Measurements from ENCODE around the gene ANK2.

ANK2 gene

DNA sequence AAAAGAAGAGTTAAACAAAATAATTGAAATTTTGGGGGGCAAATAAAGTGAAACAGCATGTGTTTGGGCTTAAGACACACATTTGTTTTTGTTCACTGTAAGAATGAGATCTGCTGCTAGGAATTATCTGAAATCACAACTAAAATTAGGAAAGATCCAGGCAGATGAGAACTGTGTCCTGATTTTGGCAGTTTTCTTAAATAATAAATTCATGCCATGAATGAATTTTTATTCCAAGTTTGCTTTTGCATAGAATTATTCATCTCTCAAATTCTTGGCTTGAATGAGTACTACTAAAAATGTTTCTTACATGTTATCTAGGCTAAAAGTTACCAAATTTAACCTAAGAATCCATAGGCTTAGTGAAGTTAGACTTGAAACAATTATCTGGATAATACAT, 321.7 kb downstream of the ANK2 start:
- TF ChIP-seq, protein P1, sequence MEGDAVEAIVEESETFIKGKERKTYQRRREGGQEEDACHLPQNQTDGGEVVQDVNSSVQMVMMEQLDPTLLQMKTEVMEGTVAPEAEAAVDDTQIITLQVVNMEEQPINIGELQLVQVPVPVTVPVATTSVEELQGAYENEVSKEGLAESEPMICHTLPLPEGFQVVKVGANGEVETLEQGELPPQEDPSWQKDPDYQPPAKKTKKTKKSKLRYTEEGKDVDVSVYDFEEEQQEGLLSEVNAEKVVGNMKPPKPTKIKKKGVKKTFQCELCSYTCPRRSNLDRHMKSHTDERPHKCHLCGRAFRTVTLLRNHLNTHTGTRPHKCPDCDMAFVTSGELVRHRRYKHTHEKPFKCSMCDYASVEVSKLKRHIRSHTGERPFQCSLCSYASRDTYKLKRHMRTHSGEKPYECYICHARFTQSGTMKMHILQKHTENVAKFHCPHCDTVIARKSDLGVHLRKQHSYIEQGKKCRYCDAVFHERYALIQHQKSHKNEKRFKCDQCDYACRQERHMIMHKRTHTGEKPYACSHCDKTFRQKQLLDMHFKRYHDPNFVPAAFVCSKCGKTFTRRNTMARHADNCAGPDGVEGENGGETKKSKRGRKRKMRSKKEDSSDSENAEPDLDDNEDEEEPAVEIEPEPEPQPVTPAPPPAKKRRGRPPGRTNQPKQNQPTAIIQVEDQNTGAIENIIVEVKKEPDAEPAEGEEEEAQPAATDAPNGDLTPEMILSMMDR (conservative IDR thresholded peaks at IDR 0.05; ENCODE audit: low read length): no peak
- no peak for DNase-seq (ENCODE audit: low read depth)
- H3K4me3 ChIP-seq (ENCODE audit: low read length): no peak overlapping the region

DNA sequence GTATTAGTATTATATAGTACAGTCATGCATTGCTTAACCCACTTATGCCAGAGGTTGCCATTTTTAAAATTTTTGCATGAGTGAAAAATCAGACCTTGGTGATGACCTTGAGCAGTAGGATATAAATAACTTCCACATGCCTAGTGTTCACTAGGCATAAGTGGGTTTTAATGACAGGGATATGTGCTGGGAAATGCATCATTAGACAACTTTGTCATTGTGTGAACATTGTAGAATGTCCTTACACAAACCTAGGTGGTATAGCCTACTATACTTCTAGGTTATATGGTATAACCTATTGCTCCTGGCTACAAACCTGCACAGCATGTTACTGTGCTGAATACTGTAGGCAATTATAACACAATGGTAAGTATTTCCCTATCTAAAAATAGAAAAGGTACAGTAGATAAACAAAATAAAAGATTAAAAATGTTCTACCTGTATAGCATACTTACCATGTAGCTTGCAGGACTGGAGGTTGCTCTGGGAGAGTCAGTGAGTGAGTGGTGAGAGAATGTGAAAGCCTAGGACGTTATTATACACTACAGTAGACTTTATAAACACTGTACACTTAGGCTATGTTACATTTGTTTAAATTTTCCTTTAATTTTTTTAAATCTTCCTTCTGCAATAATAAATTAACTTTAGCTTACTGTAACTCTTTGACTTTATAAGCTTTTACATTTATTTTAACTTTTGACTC, 326.7 kb downstream of the ANK2 start:
- no peak overlapping the region for H3K4me3 ChIP-seq (ENCODE audit: low read length)
- TF ChIP-seq, protein P1 (conservative IDR thresholded peaks at IDR 0.05; ENCODE audit: low read length): no peak
- DNase-seq (ENCODE audit: low read depth): no peak

DNA sequence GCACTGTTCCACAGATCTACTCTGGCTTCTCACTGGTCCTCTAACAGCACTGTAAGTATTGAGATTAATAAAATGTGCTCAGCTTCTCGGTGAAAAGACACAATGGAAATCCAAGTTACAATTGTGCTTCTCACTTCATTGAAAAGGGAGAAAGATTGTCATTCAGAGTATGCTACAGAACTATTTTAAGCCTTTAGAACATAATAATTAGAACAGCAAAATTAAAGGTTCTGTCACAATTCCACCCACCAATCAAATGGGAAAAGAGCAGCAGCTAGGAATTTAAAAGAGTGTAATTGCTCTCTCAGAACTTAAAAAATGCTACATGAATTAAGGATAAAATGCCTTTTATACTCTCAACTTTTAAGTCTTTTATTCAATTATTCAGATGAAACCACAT, 329.4 kb downstream of the ANK2 start:
- no peak overlapping the region for H3K4me3 ChIP-seq (ENCODE audit: low read length)
- TF ChIP-seq, protein P1 (conservative IDR thresholded peaks at IDR 0.05; ENCODE audit: low read length): no peak
- no peak for DNase-seq (ENCODE audit: low read depth)

DNA sequence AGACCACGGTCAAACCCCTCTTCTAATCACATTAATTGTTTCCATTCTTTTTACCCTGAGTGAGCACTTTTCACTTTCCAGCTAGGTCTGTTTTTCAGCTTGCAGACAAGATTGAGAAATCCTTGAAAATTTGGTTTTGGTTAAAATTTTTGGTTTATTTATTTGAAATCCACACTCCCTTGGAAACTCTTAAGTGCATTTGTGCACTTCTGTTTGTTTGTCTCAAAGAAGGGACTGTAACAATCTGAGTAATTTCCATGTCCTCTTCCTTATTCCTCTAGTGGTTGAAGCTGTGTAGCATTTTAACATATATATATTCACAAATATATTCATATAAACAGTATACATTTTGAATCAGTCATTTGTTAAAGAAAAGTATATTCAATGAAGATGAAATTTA, 333.3 kb downstream of the ANK2 start:
- TF ChIP-seq, protein P1 (conservative IDR thresholded peaks at IDR 0.05; ENCODE audit: low read length): no peak
- peak; percentile 66 for DNase-seq (ENCODE audit: low read depth)
- no peak overlapping the region for H3K4me3 ChIP-seq (ENCODE audit: low read length)

DNA sequence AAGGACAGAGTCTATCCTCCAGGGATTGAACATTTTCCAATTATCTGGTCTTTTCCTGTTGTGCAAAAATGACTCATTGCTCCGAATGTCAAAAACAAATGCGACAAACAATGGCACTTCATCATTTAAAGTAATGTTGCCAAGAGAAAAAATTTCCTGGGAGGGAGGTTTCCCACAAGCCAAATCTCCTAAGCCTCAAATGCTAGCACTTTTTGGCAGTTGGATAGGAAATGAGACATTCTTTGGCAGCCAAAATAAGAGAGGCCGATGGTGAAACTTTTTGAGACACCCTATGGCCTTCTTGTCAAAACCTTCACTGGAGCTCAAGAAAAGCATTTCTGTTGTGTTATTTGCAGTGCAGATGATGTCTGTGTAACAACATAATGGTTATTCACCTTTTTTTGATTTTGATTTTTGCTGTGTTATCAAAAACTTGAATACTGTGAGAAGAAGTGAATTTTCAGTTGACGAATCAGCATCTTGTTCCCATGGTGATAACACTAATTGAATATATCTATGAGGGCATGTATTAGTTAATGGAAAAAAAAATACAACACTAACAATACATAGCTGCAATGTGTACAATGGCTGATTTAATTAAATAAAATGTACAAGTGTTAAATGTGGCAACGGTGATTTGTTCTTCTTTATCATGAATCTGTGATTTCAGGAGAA, 333.8 kb downstream of the ANK2 start:
- peak; percentile 93 for DNase-seq (ENCODE audit: low read depth)
- H3K4me3 ChIP-seq (ENCODE audit: low read length): no peak overlapping the region
- TF ChIP-seq, protein P1 (conservative IDR thresholded peaks at IDR 0.05; ENCODE audit: low read length): no peak

DNA sequence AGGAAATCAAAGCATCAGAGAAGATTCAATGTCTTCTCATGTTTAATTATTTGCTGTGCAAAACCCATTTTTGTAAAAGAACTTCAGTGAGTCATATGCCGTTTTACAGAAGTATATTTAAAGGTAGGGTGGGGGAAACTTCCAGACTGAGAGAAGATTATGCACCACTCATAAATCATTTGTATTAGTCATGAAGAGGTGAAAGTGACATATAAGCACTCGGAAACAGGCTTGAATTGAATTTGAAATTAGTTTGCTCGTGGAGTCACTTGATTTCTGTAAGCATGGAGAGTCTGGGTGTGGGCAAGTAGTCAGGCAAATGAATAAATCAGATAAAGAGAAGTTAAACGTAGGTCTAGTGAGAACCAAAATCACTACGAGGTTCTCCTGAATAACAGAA, 335.1 kb downstream of the ANK2 start:
- no peak overlapping the region for H3K4me3 ChIP-seq (ENCODE audit: low read length)
- TF ChIP-seq, protein P1 (conservative IDR thresholded peaks at IDR 0.05; ENCODE audit: low read length): no peak
- peak; percentile 46 for DNase-seq (ENCODE audit: low read depth)

Measured in AG10803 (cell line).